ENCODE results near the gene NUMA1. TPM values are rescaled to one million over a fixed set of nuclear protein-coding genes. Genes with fewer than 3 reads are reported as not detected.

The NUMA1 gene
- total RNA-seq, 1 experiment from 2014 or later = 267 TPM

GRCh38 chr11:72036687-72037086, 43.7 kb downstream of the NUMA1 start:
- no TSS peak for BruUV-seq (replicated peaks)
- no peak for DNase-seq
- no peaks in the 10 kb centered on the region for H3K9me2 ChIP-seq (ENCODE audit: insufficient read depth)
- H3F3A ChIP-seq (ENCODE audit: insufficient read depth, low read depth) = peaks cover 14% of the 10 kb centered on the region; the same call in 1 of the 2 replicates
- intact Hi-C loops (cut with micrococcal nuclease; ENCODE audit: unreplicated experiment) = no loop called here
- ChIA-PET CTCF (interaction anchor here (0.6 to 0.7 kb wide), 2 partner anchors 18 to 793 kb away, joined by 3 read pairs; no protein-coding TSS in a partner anchor), POLR2A (ENCODE audit: unreplicated experiment) (no interaction called here)
- H3K4me3 ChIP-seq = no peak overlapping the region
- H3K4me2 ChIP-seq = no peak overlapping the region
- H3K9me3 ChIP-seq (ENCODE audit: insufficient read depth, low read depth) = no peaks in the 10 kb centered on the region
- peaks cover 9% of the 10 kb centered on the region for H4K20me1 ChIP-seq (ENCODE audit: insufficient read depth)
- H3K4me1 ChIP-seq (replicated peaks; ENCODE audit: insufficient read depth) = peaks cover 7% of the 10 kb centered on the region
- H3K36me3 ChIP-seq (ENCODE audit: low read depth) = no peaks in the 10 kb centered on the region
- H2AFZ ChIP-seq = no peak overlapping the region
- TF ChIP-seq EZH2 (IDR thresholded peaks at IDR 0.05; ENCODE audit: low read depth) (no peak), CTCF (conservative IDR thresholded peaks at IDR 0.05) (no peak)
- peaks cover 80% of the 10 kb centered on the region for H3K79me2 ChIP-seq (ENCODE audit: low read depth)
- no peak overlapping the region for H3K27ac ChIP-seq
- no peaks in the 10 kb centered on the region for H3K27me3 ChIP-seq (ENCODE audit: insufficient read depth, low read depth)

- no peaks in the 10 kb centered on the region for H3K9me3 ChIP-seq (ENCODE audit: insufficient read depth, low read depth)
- no peaks in the 10 kb centered on the region for H3K27me3 ChIP-seq (ENCODE audit: insufficient read depth, low read depth)
- H4K20me1 ChIP-seq (ENCODE audit: insufficient read depth) = peaks cover 16% of the 10 kb centered on the region
- peaks cover 27% of the 10 kb centered on the region for H3K79me2 ChIP-seq (ENCODE audit: low read depth)
- DNase-seq = no peak
- TF ChIP-seq CTCF (conservative IDR thresholded peaks at IDR 0.05) (no peak), EZH2 (IDR thresholded peaks at IDR 0.05; ENCODE audit: low read depth) (no peak)
- BruUV-seq (replicated peaks) = no TSS peak
- no peak overlapping the region for H2AFZ ChIP-seq
- no peaks in the 10 kb centered on the region for H3K9me2 ChIP-seq (ENCODE audit: insufficient read depth)
- H3K4me2 ChIP-seq = no peak overlapping the region
- H3K4me3 ChIP-seq = no peak overlapping the region
- ChIA-PET POLR2A (ENCODE audit: unreplicated experiment) (no interaction called here), CTCF (interaction anchor here (0.6 to 0.7 kb wide), 2 partner anchors 92 to 425 kb away, joined by 5 to 6 read pairs; no protein-coding TSS in a partner anchor)
- intact Hi-C loops (cut with micrococcal nuclease; ENCODE audit: unreplicated experiment) = no loop called here
- no peaks in the 10 kb centered on the region for H3K4me1 ChIP-seq (replicated peaks; ENCODE audit: insufficient read depth)
- no peak overlapping the region for H3K27ac ChIP-seq
- 0 out of 2 replicates have a peak, but pooled peaks cover 20% of the 10 kb centered on the region for H3K36me3 ChIP-seq (ENCODE audit: low read depth)
- peaks cover 34% of the 10 kb centered on the region; the same call in 1 of the 2 replicates for H3F3A ChIP-seq (ENCODE audit: insufficient read depth, low read depth)
Observed at GRCh38 chr11:72030472-72031045, 49.8 kb downstream of the NUMA1 start.

- ChIA-PET CTCF (interaction anchor here (0.9 to 1.7 kb wide), 3 partner anchors 52 to 405 kb away, joined by 3 to 29 read pairs (median 15); no protein-coding TSS in a partner anchor), POLR2A (ENCODE audit: unreplicated experiment) (no interaction called here)
- Histone ChIP-seq H3K27me3 (ENCODE audit: insufficient read depth, low read depth) (no peaks in the 10 kb centered on the region), H3K36me3 (ENCODE audit: low read depth) (peaks cover 55% of the 10 kb centered on the region), H3K4me2 (no peak overlapping the region), H3K4me1 (replicated peaks; ENCODE audit: insufficient read depth) (no peaks in the 10 kb centered on the region), H3F3A (ENCODE audit: insufficient read depth, low read depth) (peaks cover 39% of the 10 kb centered on the region; the same call in 1 of the 2 replicates), H3K27ac (no peak overlapping the region), H2AFZ (no peak overlapping the region), H3K4me3 (no peak overlapping the region), H3K9me2 (ENCODE audit: insufficient read depth) (no peaks in the 10 kb centered on the region), H3K79me2 (ENCODE audit: low read depth) (0 out of 2 replicates have a peak, but pooled peaks cover 14% of the 10 kb centered on the region), H4K20me1 (ENCODE audit: insufficient read depth) (peaks cover 27% of the 10 kb centered on the region), H3K9me3 (ENCODE audit: insufficient read depth, low read depth) (no peaks in the 10 kb centered on the region)
- BruUV-seq (replicated peaks) = no TSS peak
- DNase-seq = no peak
- intact Hi-C loops (cut with micrococcal nuclease; ENCODE audit: unreplicated experiment) = loop anchor here (5.0 kb wide), 1 partner anchor 546 kb away; no protein-coding TSS in a partner anchor
- TF ChIP-seq EZH2 (IDR thresholded peaks at IDR 0.05; ENCODE audit: low read depth) (no peak), CTCF (conservative IDR thresholded peaks at IDR 0.05) (no peak)
Observed at GRCh38 chr11:72026090-72026489, 54.3 kb downstream of the NUMA1 start.

Data from PC-9 (cell line).